Activated naive CD8-positive, alpha-beta T cell treated with anti-CD3 and anti-CD28 coated beads, Interleukin-2, amount 50 U/mL, for 24 hours (primary cell): Measurements from ENCODE around the gene SMAD7.
A peak's percentile ranks its signal among the peaks of the same experiment; 100 is the strongest.

Experiments
- ATAC-seq: fragments of 150-1000 bp; cut with Tn5 transposase; one replicate; pipeline ENCODE4 v1.10.0; 2021
- DNase-seq: peaks from one replicate; pipeline ENCODE4 v3.0.0; 2021
- H3K27ac Mint-ChIP-seq: one replicate; pipeline ENCODE4 v1.8.0; 2021; ENCODE audit warnings: mild to moderate bottlenecking, mixed read lengths
- H3K27me3 Mint-ChIP-seq: one replicate; pipeline ENCODE4 v1.8.0; 2021; ENCODE audit warnings: mixed read lengths
- H3K36me3 Mint-ChIP-seq: one replicate; pipeline ENCODE4 v1.8.0; 2021; ENCODE audit warnings: low read depth, mixed read lengths
- H3K4me1 Mint-ChIP-seq: one replicate; pipeline ENCODE4 v1.8.0; 2021; ENCODE audit warnings: mixed read lengths
- H3K4me3 Mint-ChIP-seq: one replicate; pipeline ENCODE4 v1.8.0; 2021; ENCODE audit warnings: mild to moderate bottlenecking, moderate library complexity, mixed read lengths
- H3K9me3 Mint-ChIP-seq: one replicate; pipeline ENCODE4 v1.8.0; 2021; ENCODE audit warnings: mixed read lengths

Gene SMAD7

DNA sequence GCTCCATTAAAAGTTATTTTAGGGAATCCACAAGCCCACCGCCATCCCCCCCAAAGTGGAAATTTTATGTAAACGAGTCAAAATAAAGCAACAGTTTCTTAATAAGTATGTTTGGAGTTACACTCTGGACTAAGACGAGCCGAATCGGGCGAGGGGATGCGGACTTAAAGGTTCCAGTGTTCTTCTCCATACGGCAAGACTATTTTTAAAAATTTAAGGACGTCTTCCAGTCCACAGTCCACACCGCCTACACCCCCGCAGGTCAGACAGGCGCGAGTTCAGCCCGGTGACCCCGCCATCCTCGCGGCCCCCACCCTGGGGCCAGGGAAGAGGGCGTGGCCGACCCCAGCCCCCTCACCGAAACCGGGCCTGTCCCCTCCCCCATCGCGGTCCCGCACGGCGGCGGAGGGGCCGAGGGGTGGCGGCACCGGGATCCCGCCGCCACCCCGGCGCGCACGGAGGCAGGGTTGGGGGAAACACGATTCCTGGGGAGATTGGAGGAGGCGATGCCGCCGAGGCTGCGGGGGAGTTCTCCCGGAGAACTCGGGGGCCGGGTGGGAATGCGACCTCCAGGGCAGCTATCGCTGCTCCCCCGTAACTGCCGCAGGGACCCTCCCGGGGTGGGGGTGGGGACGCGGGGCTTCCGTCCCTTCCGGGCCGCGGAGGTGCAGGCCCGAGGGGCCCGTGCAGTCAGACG lies 24.5 kb upstream of the SMAD7 start:
- Mint-ChIP-seq H3K9me3 (no peaks in the 10 kb centered on the region), H3K27me3 (peaks cover 35% of the 10 kb centered on the region), H3K36me3 (no peaks in the 10 kb centered on the region), H3K27ac (peak overlapping the region; percentile 49), H3K4me3 (peak overlapping the region; percentile 63), H3K4me1 (peaks cover 22% of the 10 kb centered on the region)
- DNase-seq (peak; percentile 14), ATAC-seq (no peak)

DNA sequence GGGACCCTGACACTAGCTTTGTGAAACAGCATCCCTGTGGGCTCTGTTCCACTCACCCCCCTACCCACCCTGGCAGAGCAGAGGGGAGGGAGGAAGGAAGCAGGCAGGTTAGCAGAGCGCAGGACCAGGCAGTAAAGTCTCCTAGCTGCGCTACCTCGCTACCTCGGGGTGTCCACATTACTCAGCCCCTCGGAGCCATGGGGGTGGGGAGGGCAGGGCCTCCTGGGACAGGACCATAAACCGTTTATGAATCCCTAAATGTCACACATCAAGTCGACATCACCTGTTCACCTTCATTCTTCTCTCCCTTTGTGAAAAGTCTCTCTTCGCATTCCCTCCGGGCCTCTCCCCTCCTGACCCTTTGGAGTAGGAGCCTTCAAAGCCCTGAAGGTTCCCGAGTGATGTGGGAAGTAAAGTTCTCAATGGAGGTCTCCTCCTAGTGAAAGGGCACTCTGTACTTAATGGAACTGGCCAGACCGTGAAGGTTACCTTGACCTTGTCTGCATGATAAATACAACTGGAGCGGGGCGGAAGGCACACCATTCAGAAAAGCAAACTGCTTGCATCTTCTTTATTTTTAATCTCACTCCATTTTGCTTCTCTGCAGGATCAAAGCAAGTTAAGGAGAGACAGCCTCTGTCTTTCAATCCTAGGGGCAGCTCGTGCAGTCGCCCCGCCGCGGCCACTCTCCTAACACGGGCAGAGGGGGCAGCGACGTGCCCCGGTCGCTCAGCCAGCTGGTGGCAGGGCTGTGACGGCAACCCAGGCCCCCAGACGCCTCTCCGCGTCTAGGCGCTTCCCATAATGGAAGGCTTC lies 23.7 kb upstream of the SMAD7 start:
- DNase-seq, result no peak
- Mint-ChIP-seq H3K9me3 (no peaks in the 10 kb centered on the region), H3K36me3 (no peaks in the 10 kb centered on the region), H3K27me3 (peaks cover 30% of the 10 kb centered on the region), H3K27ac (no peak overlapping the region), H3K4me3 (peak overlapping the region; percentile 63), H3K4me1 (peaks cover 16% of the 10 kb centered on the region)
- ATAC-seq, result no peak

DNA sequence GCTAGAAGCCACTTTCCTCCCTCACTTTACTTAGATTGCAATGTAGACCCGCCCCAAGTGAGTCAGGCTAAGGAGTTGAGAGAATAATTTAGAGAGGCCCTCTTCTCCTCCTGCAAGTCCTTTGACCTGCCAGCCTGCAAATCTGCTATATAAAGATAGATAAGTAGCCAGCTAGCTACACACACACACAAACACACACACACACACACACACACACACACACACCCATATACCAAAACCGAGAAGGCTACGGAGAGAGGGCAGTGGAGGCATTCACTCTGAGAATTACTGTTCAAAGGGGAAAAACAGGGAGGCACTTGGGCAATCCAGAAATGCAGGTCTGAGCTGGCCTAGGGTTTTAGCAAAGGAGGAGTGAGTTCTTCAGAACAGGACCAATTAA lies 23.0 kb upstream of the SMAD7 start:
- Mint-ChIP-seq H3K27me3 (peaks cover 27% of the 10 kb centered on the region), H3K9me3 (no peaks in the 10 kb centered on the region), H3K27ac (no peak overlapping the region), H3K36me3 (no peaks in the 10 kb centered on the region), H3K4me3 (no peak overlapping the region), H3K4me1 (peaks cover 13% of the 10 kb centered on the region)
- no peak for ATAC-seq
- DNase-seq, result no peak

DNA sequence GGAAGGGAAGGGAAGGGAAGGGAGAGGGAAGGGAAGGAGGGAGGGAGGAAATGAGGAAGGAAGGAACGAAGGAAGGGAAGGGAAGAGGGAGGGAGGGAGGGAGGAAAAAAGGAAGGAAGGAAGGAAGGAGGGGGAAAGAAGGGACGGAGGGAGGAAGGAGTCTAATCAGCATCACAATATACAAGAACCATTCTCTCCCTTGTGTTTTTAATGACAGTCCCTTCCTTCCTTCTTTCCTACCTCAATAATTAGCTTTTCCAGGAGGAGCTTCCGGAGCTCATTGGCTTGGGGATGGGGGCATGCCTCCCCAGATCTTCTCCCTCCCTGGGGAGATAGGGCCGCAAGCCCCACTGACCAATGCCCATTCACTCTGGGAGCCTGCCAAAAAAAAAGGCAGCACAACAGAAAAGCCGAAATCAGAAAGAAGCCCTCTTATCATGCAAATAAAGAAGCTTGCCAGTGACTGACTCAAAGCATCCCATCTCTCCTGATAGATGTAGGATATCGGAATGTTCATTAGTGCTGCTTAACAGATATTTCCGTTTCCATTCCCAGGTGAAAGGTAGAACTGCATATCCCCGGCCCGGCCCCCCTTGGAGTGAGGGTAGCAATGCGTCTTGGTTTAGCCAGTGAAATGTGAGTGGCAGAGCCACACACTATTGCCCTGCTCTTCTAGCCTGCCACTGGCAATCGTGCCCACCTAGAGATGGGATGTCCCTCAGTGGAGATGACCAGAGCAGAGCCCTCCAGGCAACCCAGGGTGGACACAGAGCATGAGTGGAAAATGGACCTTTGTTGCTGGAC lies 17.8 kb upstream of the SMAD7 start:
- no peaks in the 10 kb centered on the region for H3K9me3 Mint-ChIP-seq
- no peak overlapping the region for H3K27ac Mint-ChIP-seq
- DNase-seq (no peak), ATAC-seq (no peak)
- H3K27me3 Mint-ChIP-seq, result peaks cover 2% of the 10 kb centered on the region
- H3K4me1 Mint-ChIP-seq, result no peaks in the 10 kb centered on the region
- H3K4me3 Mint-ChIP-seq, result no peak overlapping the region
- no peaks in the 10 kb centered on the region for H3K36me3 Mint-ChIP-seq

DNA sequence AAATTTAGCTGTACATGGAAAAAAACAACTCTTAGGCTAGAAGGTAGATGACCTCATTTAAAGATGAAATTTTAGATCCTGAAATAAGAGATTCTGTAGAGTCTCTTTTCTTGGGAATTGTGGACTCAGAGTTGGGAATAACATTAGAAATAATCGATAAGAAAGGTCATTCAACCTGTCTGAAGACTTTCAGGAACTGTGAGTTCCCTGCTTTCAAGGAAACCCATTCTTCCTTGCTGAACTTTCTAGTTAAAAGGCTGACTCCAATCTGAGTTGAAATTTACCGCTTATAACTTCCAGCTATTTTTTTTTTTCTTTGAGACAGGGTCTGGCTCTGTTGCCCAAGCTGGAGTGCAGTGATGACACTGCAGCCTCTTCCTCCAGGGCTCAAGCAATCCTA lies 16.8 kb upstream of the SMAD7 start:
- no peak overlapping the region for H3K27ac Mint-ChIP-seq
- peaks cover 3% of the 10 kb centered on the region for H3K27me3 Mint-ChIP-seq
- H3K4me1 Mint-ChIP-seq, result peaks cover 6% of the 10 kb centered on the region
- DNase-seq, result no peak
- no peaks in the 10 kb centered on the region for H3K36me3 Mint-ChIP-seq
- ATAC-seq, result no peak
- H3K4me3 Mint-ChIP-seq, result no peak overlapping the region
- H3K9me3 Mint-ChIP-seq, result no peaks in the 10 kb centered on the region

DNA sequence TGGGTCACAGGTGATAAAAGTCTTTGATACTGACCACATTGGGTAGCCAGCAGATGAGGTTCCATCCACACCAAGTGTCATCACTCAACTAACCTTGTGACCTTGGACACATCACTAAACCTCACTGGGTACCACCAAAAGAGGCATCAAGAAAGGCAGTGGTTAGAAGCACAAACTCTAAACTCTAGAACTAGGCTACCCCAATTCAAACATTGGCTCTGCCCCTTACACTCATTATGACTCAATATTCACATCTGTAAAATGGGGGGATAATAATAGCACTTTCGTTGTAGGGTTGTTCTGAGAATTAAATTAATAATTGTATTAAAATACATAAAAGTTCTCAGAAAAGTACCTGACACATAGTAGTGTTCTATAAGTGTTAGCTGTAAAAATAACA lies 15.8 kb upstream of the SMAD7 start:
- DNase-seq (no peak), ATAC-seq (no peak)
- H3K27me3 Mint-ChIP-seq, result peaks cover 6% of the 10 kb centered on the region
- H3K9me3 Mint-ChIP-seq, result no peaks in the 10 kb centered on the region
- no peak overlapping the region for H3K27ac Mint-ChIP-seq
- H3K36me3 Mint-ChIP-seq, result no peaks in the 10 kb centered on the region
- no peak overlapping the region for H3K4me3 Mint-ChIP-seq
- H3K4me1 Mint-ChIP-seq, result peaks cover 6% of the 10 kb centered on the region

DNA sequence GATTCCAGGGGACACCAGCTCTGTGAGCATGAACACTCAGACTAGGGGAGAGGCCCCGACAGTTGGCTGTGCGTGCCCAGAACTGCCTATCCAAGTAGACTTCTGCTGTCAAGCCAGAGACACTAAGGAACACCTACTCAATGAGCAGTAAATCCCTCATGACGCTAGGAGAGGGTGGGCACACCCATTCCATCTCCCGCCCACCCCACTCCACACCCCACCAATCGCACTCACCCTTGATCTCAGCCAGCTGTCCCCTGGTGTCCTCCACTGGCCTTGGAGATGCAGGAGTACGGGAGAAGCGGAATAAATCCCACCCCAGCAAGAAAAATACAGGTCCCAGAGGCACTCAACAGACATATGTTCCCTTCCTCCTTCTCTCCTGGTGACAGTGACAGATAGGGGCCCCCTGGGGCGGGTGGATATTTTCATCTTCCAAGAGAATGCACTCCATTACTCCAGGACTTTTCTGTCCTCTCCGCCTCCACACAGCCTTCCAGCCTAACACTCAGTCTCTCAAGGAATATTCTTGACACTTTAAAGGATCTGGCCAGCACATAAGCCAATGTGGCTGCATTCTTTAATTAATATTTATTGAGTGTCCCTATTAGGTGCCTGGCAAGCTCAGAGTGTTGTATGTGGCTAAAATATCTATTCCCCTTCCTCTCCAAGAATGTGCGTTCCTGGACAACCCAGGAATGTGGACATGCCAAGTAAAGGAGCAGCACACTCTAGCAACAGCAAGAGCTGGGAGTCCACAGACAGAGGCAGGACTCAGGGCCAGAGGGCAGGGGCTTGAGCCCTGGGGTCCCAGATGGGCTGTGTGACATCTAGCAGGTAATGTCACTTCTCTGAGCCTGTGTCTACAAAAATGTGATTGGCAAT lies 13.1 kb upstream of the SMAD7 start:
- Mint-ChIP-seq H3K27ac (no peak overlapping the region), H3K9me3 (no peaks in the 10 kb centered on the region), H3K27me3 (peaks cover 6% of the 10 kb centered on the region), H3K36me3 (no peaks in the 10 kb centered on the region), H3K4me1 (peaks cover 6% of the 10 kb centered on the region), H3K4me3 (no peak overlapping the region)
- peak; percentile 20 for ATAC-seq
- no peak for DNase-seq

DNA sequence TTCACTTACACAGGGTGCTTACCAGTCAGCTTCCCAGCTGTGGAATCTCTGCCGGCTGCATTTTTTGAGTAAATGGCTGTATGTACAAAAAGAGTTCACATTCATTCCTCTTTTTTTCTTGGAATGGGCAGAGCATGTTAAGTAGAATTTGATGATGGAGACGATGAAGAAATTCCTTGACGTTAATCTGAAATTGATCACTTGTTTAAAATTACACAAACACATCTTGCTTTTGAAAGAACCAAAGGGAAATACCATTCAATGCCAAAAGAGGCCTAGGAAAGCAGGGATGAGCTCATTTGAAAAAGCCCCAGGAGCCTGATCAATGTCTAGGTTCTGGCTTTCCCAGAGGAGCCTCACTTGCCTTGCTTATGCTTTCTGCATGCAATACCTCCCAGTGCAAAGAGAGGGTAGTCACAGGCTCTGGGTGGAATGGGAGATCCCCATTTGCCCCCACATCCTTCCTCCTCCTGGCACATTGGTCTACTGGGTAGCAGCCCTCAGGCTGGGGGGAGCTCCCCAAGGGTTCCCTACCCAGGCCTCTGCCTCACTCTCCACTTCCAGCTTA lies 12.3 kb upstream of the SMAD7 start:
- DNase-seq (no peak), ATAC-seq (peak; percentile 68)
- H3K27ac Mint-ChIP-seq, result no peak overlapping the region
- no peaks in the 10 kb centered on the region for H3K36me3 Mint-ChIP-seq
- H3K9me3 Mint-ChIP-seq, result no peaks in the 10 kb centered on the region
- no peak overlapping the region for H3K4me3 Mint-ChIP-seq
- H3K27me3 Mint-ChIP-seq, result peaks cover 6% of the 10 kb centered on the region
- H3K4me1 Mint-ChIP-seq, result peaks cover 6% of the 10 kb centered on the region

DNA sequence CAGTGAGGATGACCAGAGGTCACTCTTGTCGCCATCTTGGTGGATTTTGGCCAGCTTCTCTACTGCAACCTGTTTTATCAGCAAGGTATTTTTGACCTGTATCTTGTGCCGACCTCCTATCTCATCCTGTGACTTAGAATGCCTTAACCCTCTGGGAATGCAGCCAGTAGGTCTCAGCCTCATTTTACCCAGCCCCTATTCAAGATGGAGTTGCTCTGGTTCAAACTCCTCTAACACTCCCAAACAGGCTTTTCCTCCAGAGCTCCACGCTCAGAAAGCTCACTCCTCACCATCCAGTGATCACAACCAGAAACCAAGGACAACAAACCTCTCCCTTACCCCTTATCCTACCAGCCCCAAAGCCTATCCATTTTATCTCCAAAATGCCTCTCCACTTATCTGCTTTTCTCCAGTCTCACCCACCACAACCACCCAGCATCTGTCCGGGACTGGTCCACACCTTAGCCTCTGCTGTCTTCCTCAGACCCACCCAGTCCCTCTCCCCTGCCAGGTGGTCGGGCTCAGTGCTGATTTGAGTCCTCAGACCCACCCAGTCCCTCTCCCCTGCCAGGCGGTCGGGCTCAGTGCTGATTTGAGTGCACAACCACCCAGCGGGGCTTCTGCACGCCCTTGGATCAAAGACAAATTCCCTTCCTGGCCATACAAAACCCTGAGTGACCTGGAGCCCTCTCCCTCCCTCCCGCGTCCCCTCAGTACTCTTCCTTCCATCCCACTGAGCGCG lies 11.7 kb upstream of the SMAD7 start:
- Mint-ChIP-seq H3K36me3 (no peaks in the 10 kb centered on the region), H3K27ac (no peak overlapping the region)

DNA sequence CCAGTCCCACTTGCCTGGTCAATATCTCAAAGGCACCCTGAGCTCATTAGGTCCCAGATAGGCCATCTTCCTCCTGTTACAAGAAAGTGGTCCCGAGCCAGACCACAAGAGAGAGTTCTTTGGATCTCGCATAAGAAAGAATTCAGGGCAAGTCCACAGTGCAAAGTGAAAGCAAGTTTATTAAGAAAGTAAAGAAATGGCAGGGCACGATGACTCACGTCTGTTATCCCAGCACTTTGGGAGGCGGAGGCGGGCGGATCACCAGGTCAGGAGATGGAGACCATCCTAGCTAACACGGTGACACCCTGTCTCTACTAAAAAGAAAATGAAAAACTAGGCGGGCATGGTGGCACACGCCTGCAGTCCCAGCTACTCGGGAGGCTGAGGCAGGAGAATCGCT lies 10.8 kb upstream of the SMAD7 start:
- H3K36me3 Mint-ChIP-seq, result no peaks in the 10 kb centered on the region
- DNase-seq (no peak), ATAC-seq (no peak)
- peak overlapping the region; percentile 30 for H3K27ac Mint-ChIP-seq
- H3K27me3 Mint-ChIP-seq, result peaks cover 6% of the 10 kb centered on the region
- peaks cover 6% of the 10 kb centered on the region for H3K4me1 Mint-ChIP-seq
- no peak overlapping the region for H3K4me3 Mint-ChIP-seq
- H3K9me3 Mint-ChIP-seq, result no peaks in the 10 kb centered on the region

More for the DNA sequence above, 11.7 kb upstream of the SMAD7 start:
- H3K4me1 Mint-ChIP-seq, result peaks cover 6% of the 10 kb centered on the region
- ATAC-seq (no peak), DNase-seq (no peak)
- H3K9me3 Mint-ChIP-seq, result no peaks in the 10 kb centered on the region
- H3K27me3 Mint-ChIP-seq, result peaks cover 6% of the 10 kb centered on the region
- no peak overlapping the region for H3K4me3 Mint-ChIP-seq

DNA sequence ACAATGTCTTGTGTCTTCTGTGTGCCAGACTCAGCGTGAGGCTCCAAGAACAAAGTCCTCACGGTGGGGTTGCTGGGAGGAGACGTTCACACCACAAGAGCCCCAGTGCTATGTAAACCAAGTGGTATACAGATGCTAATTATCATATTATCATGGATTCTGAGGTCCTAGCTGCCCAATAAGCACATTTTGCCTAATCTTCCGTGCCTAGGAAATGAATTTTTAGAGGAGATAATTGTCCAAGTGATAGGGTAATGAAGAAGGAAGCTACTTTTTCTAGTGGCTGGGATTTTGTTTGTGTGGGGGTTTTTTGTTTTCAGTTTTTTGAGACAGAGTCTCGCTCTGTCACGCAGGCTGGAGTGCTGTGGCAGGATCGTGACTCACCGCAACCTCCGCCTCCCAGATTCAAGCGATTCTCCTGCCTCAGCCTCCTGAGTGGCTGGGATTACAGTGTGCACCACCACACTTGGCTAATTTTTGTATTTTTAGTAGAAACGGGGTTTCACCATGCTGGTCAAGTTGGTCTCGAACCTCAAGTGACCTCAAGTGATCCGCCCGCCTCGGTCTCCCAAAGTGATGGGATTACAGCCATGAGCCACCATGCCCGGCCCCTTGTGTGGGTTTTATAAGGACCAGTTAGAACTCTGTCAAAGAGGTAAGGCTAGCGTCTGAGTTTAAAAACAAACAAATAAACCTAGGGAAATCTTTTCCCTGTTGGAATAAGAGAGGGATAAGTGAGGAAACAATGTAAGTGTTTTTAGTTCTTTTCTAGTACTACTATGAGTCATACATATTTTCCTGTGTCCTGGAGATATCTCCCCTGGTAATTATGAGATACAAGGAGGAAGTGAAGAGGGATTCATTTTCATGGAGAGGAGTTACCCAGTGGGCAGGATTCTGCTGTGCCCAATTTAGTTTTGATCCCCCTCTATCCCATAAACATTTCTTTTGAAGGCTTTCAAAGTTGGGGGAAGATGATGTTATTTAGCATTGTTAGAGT lies 9.5 kb upstream of the SMAD7 start:
- DNase-seq (no peak), ATAC-seq (no peak)
- Mint-ChIP-seq H3K27ac (no peak overlapping the region), H3K4me3 (no peak overlapping the region), H3K36me3 (no peaks in the 10 kb centered on the region), H3K9me3 (no peaks in the 10 kb centered on the region), H3K4me1 (peaks cover 15% of the 10 kb centered on the region), H3K27me3 (peaks cover 4% of the 10 kb centered on the region)

DNA sequence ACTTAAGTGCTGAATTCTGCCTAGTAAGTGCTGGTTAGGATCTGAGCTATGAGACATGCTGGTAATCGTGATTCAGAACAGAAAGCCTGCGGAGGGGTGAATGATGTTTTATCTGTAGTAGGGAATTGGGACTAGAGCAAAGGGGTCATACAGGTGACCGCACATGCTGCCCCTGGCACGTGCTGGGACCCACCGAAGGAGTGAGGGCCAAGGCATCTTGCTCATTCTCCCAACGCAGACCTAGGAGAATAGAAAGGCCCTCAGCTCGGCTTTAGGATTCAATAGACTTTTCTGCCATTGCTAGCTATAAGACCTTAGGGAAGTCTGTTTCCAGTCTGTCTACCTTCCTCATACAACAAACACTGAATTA lies 8.8 kb upstream of the SMAD7 start:
- H3K27me3 Mint-ChIP-seq, result peaks cover 4% of the 10 kb centered on the region
- H3K27ac Mint-ChIP-seq, result no peak overlapping the region
- H3K36me3 Mint-ChIP-seq, result no peaks in the 10 kb centered on the region
- H3K9me3 Mint-ChIP-seq, result no peaks in the 10 kb centered on the region
- H3K4me1 Mint-ChIP-seq, result peaks cover 18% of the 10 kb centered on the region
- no peak for DNase-seq
- no peak overlapping the region for H3K4me3 Mint-ChIP-seq
- ATAC-seq, result no peak
